KMS-11 (cell line): Measurements from ENCODE around the gene OR2H2.

Source experiments
- H2AFZ ChIP-seq: fragments of 200-600 bp; sonication (generic); 2 replicates; pipeline ENCODE4 v1.6.1; 2016; ENCODE audit warnings: antibody characterized with exemption, mixed run types, low read depth
- H3K27ac ChIP-seq: fragments of 200-600 bp; sonication (generic); 2 replicates; pipeline ENCODE4 v1.6.1; 2016; ENCODE audit warnings: mild to moderate bottlenecking, mixed run types
- H3K27me3 ChIP-seq: fragments of 200-600 bp; sonication (generic); 2 replicates; pipeline ENCODE4 v1.6.1; 2017; ENCODE audit warnings: mild to moderate bottlenecking, low read depth, mixed run types, moderate library complexity; ENCODE audit not compliant: insufficient read depth
- H3K36me3 ChIP-seq: fragments of 200-600 bp; sonication (generic); 2 replicates; pipeline ENCODE4 v1.6.1; 2017; ENCODE audit warnings: mild to moderate bottlenecking, mixed run types; ENCODE audit not compliant: insufficient read depth
- H3K4me1 ChIP-seq: fragments of 200-600 bp; sonication (generic); 2 replicates; pipeline ENCODE4 v1.6.1; 2016; ENCODE audit warnings: mild to moderate bottlenecking, low read depth, mixed run types; ENCODE audit not compliant: poor library complexity, severe bottlenecking
- H3K4me2 ChIP-seq: fragments of 200-600 bp; sonication (generic); 2 replicates; pipeline ENCODE4 v1.7.0; 2016; ENCODE audit warnings: mild to moderate bottlenecking, mixed run types
- H3K4me3 ChIP-seq: fragments of 200-600 bp; sonication (generic); IDR thresholded peaks from 2 replicates; pipeline ENCODE4 v1.6.1; 2017; ENCODE audit warnings: low read depth, low read length, mixed read lengths; ENCODE audit not compliant: insufficient read depth
- H3K79me2 ChIP-seq: fragments of 200-600 bp; sonication (generic); 2 replicates; pipeline ENCODE4 v1.6.1; 2016; ENCODE audit warnings: low read depth, mixed run types; ENCODE audit not compliant: insufficient read depth
- H3K9ac ChIP-seq: fragments of 200-600 bp; sonication (generic); 2 replicates; pipeline ENCODE4 v1.6.1; 2016; ENCODE audit warnings: mild to moderate bottlenecking, mixed run types
- H4K20me1 ChIP-seq: fragments of 200-600 bp; sonication (generic); 2 replicates; pipeline ENCODE4 v1.6.1; 2016; ENCODE audit warnings: mild to moderate bottlenecking, mixed run types; ENCODE audit not compliant: insufficient read depth
- CTCF ChIP-seq: fragments of 200-600 bp; sonication (generic); conservative IDR thresholded peaks from 2 replicates; pipeline ENCODE4 v1.6.1; 2017; ENCODE audit warnings: low read depth, mild to moderate bottlenecking, antibody characterized with exemption, low read length, moderate library complexity, mixed read lengths

Gene OR2H2

GRCh38 chr6:29553268-29554057 lies 31.5 kb upstream of the OR2H2 start:
- no peak overlapping the region for H2AFZ ChIP-seq
- H3K27ac ChIP-seq: no peak overlapping the region
- no peaks in the 10 kb centered on the region for H3K36me3 ChIP-seq
- no peaks in the 10 kb centered on the region for H4K20me1 ChIP-seq
- no peak for TF ChIP-seq CTCF
- no peaks in the 10 kb centered on the region for H3K79me2 ChIP-seq
- H3K4me3 ChIP-seq: no peak overlapping the region
- no peaks in the 10 kb centered on the region for H3K27me3 ChIP-seq
- H3K9ac ChIP-seq: no peak overlapping the region
- no peaks in the 10 kb centered on the region for H3K4me1 ChIP-seq
- no peak overlapping the region for H3K4me2 ChIP-seq

- Histone ChIP-seq H3K36me3 (no peaks in the 10 kb centered on the region), H3K27ac (no peak overlapping the region), H4K20me1 (no peaks in the 10 kb centered on the region), H3K27me3 (no peaks in the 10 kb centered on the region), H3K4me1 (peaks cover 9% of the 10 kb centered on the region), H3K4me3 (no peak overlapping the region), H3K79me2 (no peaks in the 10 kb centered on the region), H2AFZ (no peak overlapping the region), H3K9ac (no peak overlapping the region), H3K4me2 (no peak overlapping the region)
- TF ChIP-seq CTCF: no peak
Observed at GRCh38 chr6:29554764-29555163, 30.2 kb upstream of the OR2H2 start.

GRCh38 chr6:29557320-29557719 lies 27.6 kb upstream of the OR2H2 start:
- Histone ChIP-seq H3K27me3 (no peaks in the 10 kb centered on the region), H3K4me3 (no peak overlapping the region), H3K4me2 (no peak overlapping the region), H3K27ac (no peak overlapping the region), H3K79me2 (no peaks in the 10 kb centered on the region), H3K4me1 (peaks cover 31% of the 10 kb centered on the region), H3K9ac (no peak overlapping the region), H4K20me1 (no peaks in the 10 kb centered on the region), H2AFZ (no peak overlapping the region), H3K36me3 (no peaks in the 10 kb centered on the region)
- no peak for TF ChIP-seq CTCF

- H3K4me2 ChIP-seq: no peak overlapping the region
- H3K4me3 ChIP-seq: no peak overlapping the region
- H4K20me1 ChIP-seq: no peaks in the 10 kb centered on the region
- H2AFZ ChIP-seq: no peak overlapping the region
- no peaks in the 10 kb centered on the region for H3K79me2 ChIP-seq
- peaks cover 31% of the 10 kb centered on the region for H3K4me1 ChIP-seq
- no peak for TF ChIP-seq CTCF
- H3K36me3 ChIP-seq: no peaks in the 10 kb centered on the region
- no peaks in the 10 kb centered on the region for H3K27me3 ChIP-seq
- H3K27ac ChIP-seq: no peak overlapping the region
- no peak overlapping the region for H3K9ac ChIP-seq
Observed at GRCh38 chr6:29558439-29559079, 26.4 kb upstream of the OR2H2 start.
